ENCODE data around the gene DRC1. TPM values are rescaled to one million over a fixed set of nuclear protein-coding genes. Genes with fewer than 3 reads are reported as not detected.
A peak's percentile ranks its signal among the peaks of the same experiment; 100 is the strongest.

Gene DRC1
- total and polyA plus RNA-seq, 2 of the 13 experiments (the other 11 are each of a cell fraction or from before 2014, with no cell fraction given), result 0.07 TPM; not detected in 1

- peak; percentile 70; the same call in 1 of the 2 replicates for TF ChIP-seq ARID5B (CRISPR knock-in tag; IDR thresholded peaks at IDR 0.05)
- TF ChIP-seq ZNF160 (CRISPR knock-in tag; IDR thresholded peaks at IDR 0.05), result 0 out of 2 replicates have a peak, but pooled peaks have one; percentile 7
- TF ChIP-seq ZSCAN25 (CRISPR knock-in tag; IDR thresholded peaks at IDR 0.05), result peak; percentile 46; the same call in 1 of the 2 replicates
- no peak for TF ChIP-seq NFIB (CRISPR knock-in tag; IDR thresholded peaks at IDR 0.05; ENCODE audit: borderline replicate concordance)
- peak; percentile 45; the same call in 1 of the 2 replicates for TF ChIP-seq KDM6A (CRISPR knock-in tag; IDR thresholded peaks at IDR 0.05; ENCODE audit: low read depth)
- TF ChIP-seq ZUFSP (CRISPR knock-in tag; IDR thresholded peaks at IDR 0.05; ENCODE audit: borderline replicate concordance), result no peak
- TF ChIP-seq ZFP90 (CRISPR knock-in tag; IDR thresholded peaks at IDR 0.05; ENCODE audit: borderline replicate concordance), result 0 out of 2 replicates have a peak, but pooled peaks have one; percentile 55
- peak; percentile 26; the same call in 1 of the 3 replicates for TF ChIP-seq MXI1 (IDR thresholded peaks at IDR 0.05; ENCODE audit: borderline replicate concordance, low read depth, low read length)
- 0 out of 2 replicates have a peak, but pooled peaks have one; percentile 16 for TF ChIP-seq SRY (CRISPR knock-in tag; IDR thresholded peaks at IDR 0.05)
- peak; percentile 31; the same call in 1 of the 2 replicates for TF ChIP-seq MLX (CRISPR knock-in tag; IDR thresholded peaks at IDR 0.05)
- 0 out of 2 replicates have a peak, but pooled peaks have one; percentile 54 for TF ChIP-seq PRMT3 (CRISPR knock-in tag; IDR thresholded peaks at IDR 0.05; ENCODE audit: borderline replicate concordance, low read depth)
- 0 out of 2 replicates have a peak, but pooled peaks have one; percentile 39 for TF ChIP-seq CENPT (CRISPR knock-in tag; IDR thresholded peaks at IDR 0.05; ENCODE audit: low read depth)
- TF ChIP-seq MAZ (IDR thresholded peaks at IDR 0.05; ENCODE audit: borderline replicate concordance, low read depth, low read length), result no peak
- TF ChIP-seq MAZ (CRISPR knock-in tag; IDR thresholded peaks at IDR 0.05; ENCODE audit: low read depth), result peak; percentile 62; the same call in 1 of the 2 replicates
- TF ChIP-seq ZNF598 (CRISPR knock-in tag; IDR thresholded peaks at IDR 0.05; ENCODE audit: borderline replicate concordance), result peak; percentile 21; the same call in 1 of the 2 replicates
- no peak for TF ChIP-seq HES4 (CRISPR knock-in tag; IDR thresholded peaks at IDR 0.05; ENCODE audit: borderline replicate concordance)
- TF ChIP-seq ZFP91 (CRISPR knock-in tag; IDR thresholded peaks at IDR 0.05; ENCODE audit: borderline replicate concordance), result peak; percentile 44; the same call in 1 of the 2 replicates
- no peak for TF ChIP-seq ZBTB26 (CRISPR knock-in tag; IDR thresholded peaks at IDR 0.05; ENCODE audit: borderline replicate concordance)
Observed at GRCh38 chr2:26455670-26456439, 54.1 kb downstream of the DRC1 start (continued).
